Measurements from ENCODE around the gene SOHLH1.

Gene SOHLH1

DNA sequence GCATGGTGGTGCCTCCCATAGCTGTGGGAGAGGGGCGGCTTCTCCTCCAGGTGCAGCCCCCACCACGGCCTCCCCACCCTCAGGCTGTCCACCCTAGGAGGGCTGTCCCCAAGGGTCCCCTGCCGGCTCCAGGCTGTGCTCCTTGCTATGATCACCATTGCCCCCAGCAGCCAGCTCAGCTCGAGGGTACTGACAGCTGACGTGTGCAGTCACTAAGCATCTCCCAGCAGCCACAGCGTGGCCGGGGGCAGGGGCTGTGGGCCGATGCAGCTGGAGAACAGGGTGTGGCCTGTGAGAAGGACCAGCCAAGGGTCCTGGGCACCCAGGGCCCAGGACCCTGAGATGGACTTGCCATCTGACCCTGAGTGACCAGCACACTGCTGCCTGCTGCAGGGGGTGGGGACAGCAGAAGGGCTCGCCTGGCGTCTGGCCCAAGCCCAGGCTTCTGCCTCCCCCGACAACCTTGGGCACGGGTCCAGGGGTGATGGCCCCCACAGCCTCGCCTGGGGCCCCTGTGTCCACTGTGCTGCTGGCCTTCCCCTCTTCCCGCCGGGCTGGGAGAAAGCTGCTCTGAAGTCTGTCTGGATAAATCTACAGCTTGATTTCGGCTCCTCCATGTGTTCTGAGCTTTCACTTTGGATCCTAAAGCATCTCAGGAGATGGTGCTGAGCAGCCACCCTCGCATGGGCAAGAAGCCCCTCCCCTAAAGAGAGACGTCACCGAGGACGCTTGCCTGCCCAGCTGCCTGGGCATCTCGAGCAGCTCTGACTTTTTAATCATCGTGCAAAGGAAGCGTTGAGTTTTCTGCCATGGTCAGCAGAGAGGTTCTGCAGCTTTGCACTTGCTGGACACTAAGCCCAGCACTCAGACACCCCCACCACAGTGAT is 8.2 kb upstream of the SOHLH1 start:
- no peak overlapping the region for H3K4me3 ChIP-seq (ENCODE audit: low read depth in 1 of 2, low read length in 2 of 2)
- no peaks in the 10 kb centered on the region for H3K27me3 ChIP-seq (ENCODE audit: insufficient read depth, low read length, poor library complexity)
- ATAC-seq (ENCODE audit: insufficient read depth, low read depth), result no peak
- no peaks in the 10 kb centered on the region for H3K9me3 ChIP-seq (ENCODE audit: insufficient read depth, low read length, severe bottlenecking)
- H3K4me1 ChIP-seq (ENCODE audit: insufficient read depth, low read length), result no peaks in the 10 kb centered on the region
- H3K9ac ChIP-seq (ENCODE audit: low read depth, low read length), result no peak overlapping the region
- DNase-seq, result no peak
- no peaks in the 10 kb centered on the region for H3K79me2 ChIP-seq (ENCODE audit: insufficient read depth, low read length)
- no peak overlapping the region for H3K27ac ChIP-seq (ENCODE audit: low read length)
- no peak for TF ChIP-seq EZH2 (IDR thresholded peaks at IDR 0.05; ENCODE audit: borderline replicate concordance, low read depth, low read length, severe bottlenecking)
- TF ChIP-seq, protein P1, sequence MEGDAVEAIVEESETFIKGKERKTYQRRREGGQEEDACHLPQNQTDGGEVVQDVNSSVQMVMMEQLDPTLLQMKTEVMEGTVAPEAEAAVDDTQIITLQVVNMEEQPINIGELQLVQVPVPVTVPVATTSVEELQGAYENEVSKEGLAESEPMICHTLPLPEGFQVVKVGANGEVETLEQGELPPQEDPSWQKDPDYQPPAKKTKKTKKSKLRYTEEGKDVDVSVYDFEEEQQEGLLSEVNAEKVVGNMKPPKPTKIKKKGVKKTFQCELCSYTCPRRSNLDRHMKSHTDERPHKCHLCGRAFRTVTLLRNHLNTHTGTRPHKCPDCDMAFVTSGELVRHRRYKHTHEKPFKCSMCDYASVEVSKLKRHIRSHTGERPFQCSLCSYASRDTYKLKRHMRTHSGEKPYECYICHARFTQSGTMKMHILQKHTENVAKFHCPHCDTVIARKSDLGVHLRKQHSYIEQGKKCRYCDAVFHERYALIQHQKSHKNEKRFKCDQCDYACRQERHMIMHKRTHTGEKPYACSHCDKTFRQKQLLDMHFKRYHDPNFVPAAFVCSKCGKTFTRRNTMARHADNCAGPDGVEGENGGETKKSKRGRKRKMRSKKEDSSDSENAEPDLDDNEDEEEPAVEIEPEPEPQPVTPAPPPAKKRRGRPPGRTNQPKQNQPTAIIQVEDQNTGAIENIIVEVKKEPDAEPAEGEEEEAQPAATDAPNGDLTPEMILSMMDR (IDR thresholded peaks at IDR 0.05; ENCODE audit: borderline replicate concordance, extremely low read depth, low read length, poor library complexity, severe bottlenecking), result no peak
- no peaks in the 10 kb centered on the region for H4K20me1 ChIP-seq (ENCODE audit: insufficient read depth, low read length)
- no peak overlapping the region for H3K4me2 ChIP-seq (ENCODE audit: insufficient read depth, low read length)
- no peak overlapping the region for H2AFZ ChIP-seq (ENCODE audit: low read depth, low read length)
- no peaks in the 10 kb centered on the region for H3K36me3 ChIP-seq (ENCODE audit: insufficient read depth, low read length)

DNA sequence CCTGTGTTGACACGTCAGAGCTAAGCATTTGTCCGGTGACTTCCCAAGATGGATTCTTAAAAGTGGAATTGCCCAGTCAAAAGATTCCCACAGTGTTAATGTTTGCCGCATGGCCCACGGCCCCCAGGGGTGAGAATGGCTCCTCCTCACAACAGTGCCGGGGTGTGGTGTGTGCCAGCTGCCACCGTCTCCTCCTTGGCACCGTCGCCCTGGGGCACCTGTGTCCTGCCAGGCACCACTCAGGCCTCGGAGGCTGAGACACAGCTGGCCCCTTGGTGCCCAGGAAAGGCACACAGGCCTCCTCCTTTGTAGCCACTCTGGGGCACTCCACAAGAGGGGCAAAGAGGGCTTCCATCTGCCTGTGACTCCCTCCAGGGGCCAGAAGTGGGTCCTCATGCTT is 7.0 kb upstream of the SOHLH1 start:
- Histone ChIP-seq H4K20me1 (ENCODE audit: insufficient read depth, low read length) (no peaks in the 10 kb centered on the region), H3K4me2 (ENCODE audit: insufficient read depth, low read length) (no peak overlapping the region), H3K9ac (ENCODE audit: low read depth, low read length) (no peak overlapping the region), H3K27ac (ENCODE audit: low read length) (no peak overlapping the region), H3K4me1 (ENCODE audit: insufficient read depth, low read length) (no peaks in the 10 kb centered on the region), H2AFZ (ENCODE audit: low read depth, low read length) (no peak overlapping the region), H3K4me3 (ENCODE audit: low read depth in 1 of 2, low read length in 2 of 2) (no peak overlapping the region), H3K36me3 (ENCODE audit: insufficient read depth, low read length) (no peaks in the 10 kb centered on the region), H3K79me2 (ENCODE audit: insufficient read depth, low read length) (no peaks in the 10 kb centered on the region), H3K9me3 (ENCODE audit: insufficient read depth, low read length, severe bottlenecking) (no peaks in the 10 kb centered on the region), H3K27me3 (ENCODE audit: insufficient read depth, low read length, poor library complexity) (no peaks in the 10 kb centered on the region)
- no peak for ATAC-seq (ENCODE audit: insufficient read depth, low read depth)
- TF ChIP-seq, protein P1 (IDR thresholded peaks at IDR 0.05; ENCODE audit: borderline replicate concordance, extremely low read depth, low read length, poor library complexity, severe bottlenecking), result no peak
- no peak for TF ChIP-seq EZH2 (IDR thresholded peaks at IDR 0.05; ENCODE audit: borderline replicate concordance, low read depth, low read length, severe bottlenecking)
- no peak for DNase-seq

DNA sequence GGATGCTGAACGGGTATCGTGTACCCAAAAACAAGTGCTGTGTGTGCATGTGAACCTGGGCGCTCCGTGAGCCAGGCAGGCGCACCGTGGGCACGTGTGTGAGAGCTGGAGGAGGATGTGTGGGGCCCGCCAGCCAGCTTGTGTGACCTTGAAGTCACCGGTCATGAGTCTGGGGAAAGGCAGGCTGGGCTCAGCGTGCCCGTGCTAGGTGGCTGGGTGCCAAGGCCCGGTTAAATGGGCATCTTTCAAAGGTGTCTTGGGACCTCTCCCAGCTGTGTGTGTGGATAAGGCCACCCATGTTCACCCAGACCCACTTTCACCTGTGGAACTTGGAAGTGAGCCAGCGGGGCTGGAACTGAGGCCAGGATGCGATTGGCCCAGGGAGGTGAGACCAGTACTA is 6.1 kb upstream of the SOHLH1 start:
- Histone ChIP-seq H3K9me3 (ENCODE audit: insufficient read depth, low read length, severe bottlenecking) (no peaks in the 10 kb centered on the region), H3K9ac (ENCODE audit: low read depth, low read length) (no peak overlapping the region), H3K4me3 (ENCODE audit: low read depth in 1 of 2, low read length in 2 of 2) (no peak overlapping the region), H3K79me2 (ENCODE audit: insufficient read depth, low read length) (no peaks in the 10 kb centered on the region), H3K4me2 (ENCODE audit: insufficient read depth, low read length) (no peak overlapping the region), H3K27ac (ENCODE audit: low read length) (no peak overlapping the region), H3K4me1 (ENCODE audit: insufficient read depth, low read length) (no peaks in the 10 kb centered on the region), H2AFZ (ENCODE audit: low read depth, low read length) (no peak overlapping the region), H4K20me1 (ENCODE audit: insufficient read depth, low read length) (no peaks in the 10 kb centered on the region), H3K27me3 (ENCODE audit: insufficient read depth, low read length, poor library complexity) (no peaks in the 10 kb centered on the region), H3K36me3 (ENCODE audit: insufficient read depth, low read length) (no peaks in the 10 kb centered on the region)
- DNase-seq (no peak), ATAC-seq (ENCODE audit: insufficient read depth, low read depth) (no peak)
- TF ChIP-seq EZH2 (IDR thresholded peaks at IDR 0.05; ENCODE audit: borderline replicate concordance, low read depth, low read length, severe bottlenecking), result no peak
- TF ChIP-seq, protein P1 (IDR thresholded peaks at IDR 0.05; ENCODE audit: borderline replicate concordance, extremely low read depth, low read length, poor library complexity, severe bottlenecking), result no peak

Measured in DND-41 (cell line).